ENCODE data around the gene SIX2.
"Not testable (repeated sequence)": the region's sequence is repeated elsewhere in the genome, so short reads cannot be mapped to it uniquely, and the experiment has no call there.

Gene SIX2

DNA sequence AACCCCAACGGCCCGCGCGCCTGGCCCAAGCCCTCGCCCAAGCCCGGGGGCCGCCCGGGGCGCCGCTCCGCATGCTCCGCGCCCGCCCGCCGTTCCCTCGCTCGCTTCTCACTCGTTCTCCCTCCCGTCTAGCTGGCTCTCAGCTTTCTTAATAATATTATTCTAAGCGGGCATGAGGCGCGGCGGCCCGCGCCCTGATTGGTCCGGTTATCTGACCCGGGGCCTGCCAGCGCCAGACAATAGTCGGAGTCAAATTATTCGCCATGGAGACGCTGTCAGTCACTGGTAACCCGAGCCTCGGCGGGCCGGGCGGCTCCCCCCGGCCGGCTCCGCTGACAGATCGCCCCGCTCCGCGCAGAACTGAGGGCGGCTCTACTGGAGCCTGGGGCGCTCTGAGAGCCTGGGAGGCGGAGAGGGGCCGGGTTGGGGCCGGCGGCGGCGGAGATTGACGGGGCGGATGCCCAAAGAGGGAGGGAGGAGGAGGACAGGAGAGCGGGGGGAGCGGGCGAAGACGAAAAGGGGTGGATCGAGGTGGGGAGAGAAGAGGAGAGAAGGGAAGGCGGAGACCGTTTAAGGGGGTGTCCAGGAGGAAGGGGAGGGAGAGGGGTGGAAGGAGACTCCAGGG lies at the start of gene SIX2:
Gene SIX2 (minus strand): TSS at position 150 of the 625 bp plus-strand sequence. CDS start 342 bp downstream, outside the sequence.
- no peak for DNase-seq

GRCh38 chr2:45055162-45055605 lies 45.9 kb upstream of the SIX2 start:
- DNase-seq = no peak

DNA sequence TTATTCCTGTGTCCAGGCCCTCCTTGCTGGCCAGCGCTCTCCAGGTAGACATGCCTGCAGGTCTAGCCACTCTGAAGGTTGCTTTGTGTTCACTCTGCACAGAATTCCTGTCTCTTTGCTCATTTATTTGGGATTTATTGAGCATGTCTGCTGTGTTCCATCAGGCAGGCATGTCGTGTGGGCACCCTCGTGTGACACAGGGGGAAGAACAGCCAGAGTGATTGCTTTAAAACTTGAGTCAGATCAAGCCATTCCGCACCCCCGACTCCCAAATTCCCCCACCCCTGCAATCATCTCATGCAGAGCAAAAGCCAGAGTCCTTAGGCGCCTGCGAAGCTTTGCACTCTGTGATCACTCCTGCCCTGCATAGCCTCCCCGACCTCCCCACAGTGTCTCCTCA lies 44.7 kb upstream of the SIX2 start:
- DNase-seq = no peak

DNA sequence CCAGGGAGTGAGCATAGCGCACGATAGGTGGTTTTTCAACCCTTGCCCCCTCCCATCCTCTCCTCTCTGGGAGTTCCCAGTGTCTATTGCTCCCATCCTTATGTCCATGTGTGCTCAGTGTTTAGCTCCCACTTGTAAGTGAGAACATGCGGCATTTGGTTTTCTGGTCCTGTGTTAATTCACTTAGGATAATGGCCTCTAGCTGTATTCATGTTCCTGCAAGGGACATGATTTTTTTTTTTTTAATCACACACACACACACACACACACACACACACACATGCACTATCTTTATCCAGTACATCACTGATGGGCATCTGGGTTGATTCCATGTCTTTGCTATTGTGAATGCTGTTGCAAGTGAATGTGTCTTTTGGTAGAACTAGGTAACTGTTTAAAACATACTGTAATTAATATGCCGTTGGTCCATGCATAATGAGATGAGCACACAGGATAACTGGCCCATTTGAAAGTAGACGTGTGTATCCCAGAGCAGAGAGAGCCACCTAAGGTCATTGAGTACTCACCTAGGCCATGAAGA lies 43.2 kb upstream of the SIX2 start:
- DNase-seq = no peak

DNA sequence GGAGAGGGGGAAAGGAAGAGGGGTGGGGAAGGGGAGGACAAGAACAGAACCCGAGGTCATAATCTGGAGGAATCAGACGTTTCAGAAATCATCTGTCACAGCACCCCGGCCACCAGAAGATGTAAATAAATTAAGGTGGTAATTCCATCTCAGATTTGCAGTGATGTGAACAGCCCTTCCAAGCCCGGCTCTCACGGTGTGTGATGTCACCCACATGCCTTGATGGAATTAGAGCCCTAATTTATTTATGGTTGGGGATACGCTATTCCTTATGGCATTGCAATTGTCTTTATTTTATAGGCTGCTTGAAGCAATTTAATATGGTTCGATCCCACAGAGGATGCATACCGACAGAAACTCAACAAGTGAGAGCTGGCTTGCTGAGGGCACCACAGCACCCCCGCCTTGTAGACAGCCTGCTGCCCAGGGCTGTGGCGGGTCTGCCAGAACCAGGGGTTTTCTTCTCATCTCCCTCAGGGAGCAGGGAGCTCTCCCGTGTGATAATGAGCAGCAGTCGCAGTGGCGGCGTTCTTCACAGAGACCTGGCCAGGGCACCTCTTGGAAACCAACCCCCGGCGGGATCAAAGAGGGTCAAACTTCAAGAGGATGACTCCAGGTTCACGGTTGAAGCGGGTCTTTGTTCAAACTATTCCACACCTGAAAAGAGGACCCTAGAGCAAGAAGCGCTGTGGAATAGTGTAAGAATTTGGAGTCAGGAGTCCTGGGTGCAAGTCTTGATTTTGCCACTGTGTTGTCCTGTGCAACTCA lies 40.5 kb upstream of the SIX2 start:
- no peak for DNase-seq

GRCh38 chr2:45047301-45047700 lies 38.0 kb upstream of the SIX2 start:
- DNase-seq = no peak

DNA sequence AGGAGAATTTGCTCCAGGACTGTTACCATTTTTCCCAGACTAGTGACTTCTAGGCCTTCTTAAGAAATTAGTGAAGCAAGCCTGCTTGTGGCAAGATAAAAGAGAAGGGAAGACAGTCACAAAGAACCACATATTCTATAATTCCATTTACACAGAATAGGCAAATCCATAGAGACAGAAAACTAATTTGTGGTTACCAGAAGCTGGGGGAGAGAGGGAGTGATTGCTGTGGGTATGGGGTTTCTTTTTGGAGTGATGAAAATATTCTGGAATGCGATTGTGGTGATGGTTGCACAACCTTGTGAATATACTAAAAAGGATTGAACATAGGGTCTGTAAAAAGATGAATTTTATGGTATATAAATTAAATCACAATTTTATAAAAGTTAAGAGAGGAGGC lies 37.5 kb upstream of the SIX2 start:
- no peak for DNase-seq

DNA sequence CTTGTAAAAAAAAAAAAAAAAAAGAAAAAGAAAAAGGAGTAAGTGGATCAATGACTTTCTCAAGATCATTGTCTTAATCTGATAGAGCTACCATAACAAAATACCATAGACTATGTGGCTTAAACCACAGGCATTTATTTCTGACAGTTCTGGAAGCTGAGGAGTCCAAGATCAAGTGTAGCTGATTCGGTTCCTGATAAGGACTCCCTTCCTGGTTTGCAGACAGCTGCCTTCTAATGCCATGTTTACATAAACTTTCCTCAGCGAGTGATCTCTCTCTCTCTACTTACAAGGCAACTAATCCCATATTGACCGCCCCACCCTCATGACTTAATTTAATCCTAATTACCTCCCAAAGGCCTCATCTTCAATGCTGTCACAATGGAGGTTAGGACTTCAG lies 36.5 kb upstream of the SIX2 start:
- DNase-seq = no peak

DNA sequence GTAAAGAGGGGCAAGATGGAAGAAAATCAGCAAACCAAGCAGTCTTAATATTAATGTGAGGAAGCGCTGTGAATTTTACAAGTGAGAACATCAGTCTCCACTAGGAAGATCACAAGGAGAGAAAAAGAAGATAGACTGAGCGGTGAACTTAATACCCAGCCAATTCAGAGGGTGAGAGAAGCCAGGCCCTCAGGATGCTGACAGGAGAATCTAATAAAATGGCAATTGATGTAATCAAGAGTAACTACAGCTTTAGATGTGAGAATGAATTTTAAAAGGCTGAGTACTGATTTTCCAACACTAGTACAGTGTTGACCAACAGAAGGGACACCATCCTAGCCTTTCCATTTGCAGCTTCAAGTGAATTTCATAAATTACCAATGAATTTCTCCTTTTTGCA lies 35.7 kb upstream of the SIX2 start:
- no peak for DNase-seq

- DNase-seq = no peak
These were observed 33.9 kb upstream of the SIX2 start for GRCh38 chr2:45043174-45043573.

GRCh38 chr2:45042401-45042800 lies 33.1 kb upstream of the SIX2 start:
- DNase-seq = no peak

- DNase-seq = no peak
These were observed 31.5 kb upstream of the SIX2 start for GRCh38 chr2:45040786-45041185.

DNA sequence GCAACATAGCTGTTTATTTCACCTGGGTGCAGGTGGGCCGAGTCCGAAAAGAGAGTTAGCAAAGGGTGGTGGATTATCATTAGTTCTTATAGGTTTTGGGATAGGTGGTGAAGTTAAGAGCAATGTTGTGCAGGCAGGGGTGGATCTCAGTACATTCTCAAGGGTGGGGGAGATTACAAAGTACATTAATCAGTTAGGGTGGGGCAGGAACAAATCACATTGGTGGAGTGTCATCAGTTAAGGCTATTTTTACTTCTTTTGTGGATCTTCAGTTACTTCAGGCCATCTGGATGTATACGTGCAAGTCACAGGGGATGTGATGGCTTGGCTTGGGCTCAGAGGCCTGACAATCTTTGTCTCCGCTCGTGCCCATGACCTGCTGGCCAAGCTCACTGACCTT lies 30.6 kb upstream of the SIX2 start:
- DNase-seq = not testable (repeated sequence)

- not testable (repeated sequence) for DNase-seq
These were observed 29.6 kb upstream of the SIX2 start for GRCh38 chr2:45038861-45039260.

DNA sequence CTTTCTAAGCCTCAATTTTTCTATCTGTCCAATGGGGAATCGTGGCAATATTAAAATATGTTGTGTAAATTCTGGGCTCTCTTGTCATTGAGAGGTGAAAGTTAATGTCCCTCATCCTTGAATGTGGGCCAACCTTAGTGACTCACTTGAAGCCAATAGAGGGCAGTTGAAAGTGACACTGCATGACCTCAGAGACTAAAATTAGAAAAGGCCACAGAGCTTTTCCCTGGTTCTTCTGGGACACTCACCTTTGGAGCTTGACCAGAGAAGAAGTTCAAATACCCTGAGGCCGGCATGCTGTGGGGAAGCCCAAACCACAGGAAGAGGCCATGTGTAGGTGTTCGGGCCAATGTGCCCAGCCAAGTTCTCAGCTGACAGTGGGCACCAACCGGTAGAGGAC lies 24.1 kb upstream of the SIX2 start:
- no peak for DNase-seq

DNA sequence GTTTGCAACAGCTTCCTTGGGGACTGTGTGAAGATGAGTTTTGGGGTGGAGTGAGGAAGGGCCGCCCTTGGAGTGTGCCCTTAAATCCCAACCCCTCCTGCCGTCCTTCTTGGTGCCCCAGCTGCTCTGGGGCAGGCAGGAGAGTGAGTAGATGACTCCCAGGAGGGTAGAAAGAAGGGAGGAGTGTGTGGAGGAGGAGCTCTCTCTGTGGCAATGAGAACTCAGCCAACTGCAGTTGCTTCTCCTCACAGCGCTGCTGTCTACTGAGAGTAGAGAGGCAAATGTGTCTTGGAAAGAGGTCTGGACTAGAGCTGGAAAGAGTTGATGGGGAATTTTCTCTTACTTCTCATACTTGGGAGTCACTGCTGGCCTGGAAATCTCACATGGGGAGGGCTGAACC lies 21.8 kb upstream of the SIX2 start:
- DNase-seq = no peak

DNA sequence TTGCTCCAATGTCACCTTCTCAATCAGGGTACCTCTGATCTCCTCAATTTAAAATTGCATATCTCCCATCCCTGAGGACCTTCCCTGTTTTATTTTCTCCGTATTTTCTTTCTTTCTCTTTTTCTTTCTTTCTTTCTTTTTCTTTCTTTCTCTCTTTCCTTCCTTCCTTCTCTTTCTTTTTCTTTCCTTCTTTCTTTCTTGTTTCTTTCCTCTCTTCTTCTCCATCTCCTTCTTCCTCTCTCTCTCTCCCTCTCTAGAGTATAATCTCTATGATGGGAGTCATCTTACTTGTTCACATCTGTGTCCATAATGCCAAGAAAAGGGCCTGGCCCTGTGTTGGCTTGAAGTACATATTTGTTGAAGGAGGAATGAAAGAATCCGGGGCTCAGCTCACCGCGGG lies 21.3 kb upstream of the SIX2 start:
- no peak for DNase-seq

DNA sequence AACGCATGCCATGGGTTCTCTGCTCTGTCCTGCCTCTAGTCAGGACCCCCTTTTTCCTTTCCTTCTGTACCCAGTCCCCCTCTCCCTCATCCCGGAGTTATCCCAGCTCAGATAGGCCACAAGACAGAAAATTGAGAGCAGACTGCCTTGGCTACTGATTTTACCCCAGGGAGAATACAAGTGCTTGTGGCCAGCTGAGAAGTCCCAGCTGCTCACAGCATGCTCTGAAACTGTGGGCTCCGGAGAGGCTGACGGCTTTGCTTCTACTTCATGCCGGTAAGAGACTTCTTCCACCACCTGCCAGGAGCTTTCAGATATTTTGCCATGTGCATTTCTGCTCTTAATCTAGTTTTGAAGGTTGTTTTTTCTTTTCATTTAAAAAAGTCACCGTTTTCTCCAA lies 20.0 kb upstream of the SIX2 start:
- DNase-seq = no peak

DNA sequence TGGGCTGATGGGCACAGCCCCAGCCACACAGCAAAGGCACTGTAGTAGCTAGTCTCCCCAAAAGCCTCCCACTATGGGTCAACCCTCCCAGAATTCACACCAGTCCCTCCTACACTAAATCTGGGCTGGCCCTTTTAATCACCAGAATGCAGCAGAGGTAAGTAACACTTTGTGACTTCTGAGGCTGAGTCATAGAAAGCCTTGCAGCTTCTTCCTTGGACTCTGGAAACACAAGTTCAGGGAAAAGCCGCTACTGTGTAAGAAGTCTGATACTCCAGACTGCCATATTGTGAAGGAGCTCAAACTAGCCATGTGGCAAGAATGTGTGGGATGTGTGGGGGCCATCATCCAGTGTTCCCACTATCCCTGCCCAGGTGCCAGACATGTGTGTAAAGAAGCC lies 19.0 kb upstream of the SIX2 start:
- DNase-seq = no peak

- DNase-seq = no peak
These were observed 17.7 kb upstream of the SIX2 start for GRCh38 chr2:45026924-45027450.

DNA sequence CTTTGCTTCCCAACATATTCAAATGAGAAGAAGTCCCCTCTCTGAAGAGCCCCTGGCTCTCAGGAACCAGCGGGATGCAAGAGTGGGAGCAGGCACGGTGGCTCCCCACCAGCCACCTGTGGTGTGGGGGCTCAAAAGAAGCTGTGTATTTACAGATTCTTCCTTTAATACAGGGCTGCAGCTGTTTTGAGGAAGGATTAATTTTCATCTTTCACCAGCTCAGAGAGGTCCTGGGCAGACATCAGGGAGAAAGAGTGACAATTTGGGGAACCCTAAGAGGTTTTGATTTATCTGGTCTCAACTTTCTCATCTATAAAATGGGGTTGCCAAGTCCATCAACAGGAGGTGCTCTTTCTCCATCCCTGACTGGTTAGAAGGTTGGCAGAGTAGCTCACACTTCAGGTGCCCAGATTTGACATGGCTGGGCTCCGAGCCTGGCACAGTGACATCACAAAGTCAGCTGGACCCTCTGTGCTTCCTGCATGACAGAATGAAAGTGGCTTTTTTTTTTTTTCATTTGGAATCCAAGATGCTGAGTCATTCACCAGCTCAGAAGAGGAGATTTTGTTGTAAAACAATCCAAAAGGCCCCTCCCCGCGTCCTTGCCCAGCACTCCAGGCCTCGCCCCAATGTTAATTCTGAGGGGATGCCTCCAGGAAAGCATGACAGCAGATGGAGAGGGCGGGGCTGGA lies 15.5 kb upstream of the SIX2 start:
- no peak for DNase-seq

GRCh38 chr2:45024097-45024496 lies 14.8 kb upstream of the SIX2 start:
- no peak for DNase-seq

- no peak for DNase-seq
These were observed 11.2 kb upstream of the SIX2 start for GRCh38 chr2:45020439-45020838.

DNA sequence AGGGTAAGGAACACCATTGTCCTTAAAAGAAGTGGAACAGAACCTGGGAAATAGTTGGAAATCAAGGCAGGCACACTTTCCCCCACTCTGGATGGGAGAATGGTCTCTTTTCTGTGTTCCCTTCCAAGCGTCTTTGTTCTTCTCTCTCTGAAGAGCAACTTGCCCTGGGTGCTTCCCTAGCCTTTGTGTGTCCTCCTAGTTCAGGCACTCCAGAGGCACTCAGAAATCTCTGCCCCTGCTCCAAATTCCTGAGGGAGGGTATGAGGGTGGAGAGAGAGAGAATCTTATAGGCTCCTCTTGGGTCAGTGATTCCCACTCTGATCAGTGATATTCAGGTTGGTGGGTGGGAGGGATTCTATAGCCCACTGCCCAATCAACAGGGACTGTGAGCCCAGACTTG lies 8.8 kb upstream of the SIX2 start:
- DNase-seq = no peak
